GM19463 (cell line): ENCODE results near the gene RBM20.
"Not testable (repeated sequence)": the region's sequence is repeated elsewhere in the genome, so short reads cannot be mapped to it uniquely, and the experiment has no call there.

Source experiments
- ATAC-seq: cut with Tn5 transposase; IDR thresholded peaks from one replicate; pipeline ENCODE4 v1.9.1; 2021; ENCODE audit warnings: mild to moderate bottlenecking, moderate library complexity; ENCODE audit not compliant: unreplicated experiment

The RBM20 gene

GRCh38 chr10:110647136-110647430 is 2.9 kb downstream of the RBM20 start:
- no peak for ATAC-seq

DNA sequence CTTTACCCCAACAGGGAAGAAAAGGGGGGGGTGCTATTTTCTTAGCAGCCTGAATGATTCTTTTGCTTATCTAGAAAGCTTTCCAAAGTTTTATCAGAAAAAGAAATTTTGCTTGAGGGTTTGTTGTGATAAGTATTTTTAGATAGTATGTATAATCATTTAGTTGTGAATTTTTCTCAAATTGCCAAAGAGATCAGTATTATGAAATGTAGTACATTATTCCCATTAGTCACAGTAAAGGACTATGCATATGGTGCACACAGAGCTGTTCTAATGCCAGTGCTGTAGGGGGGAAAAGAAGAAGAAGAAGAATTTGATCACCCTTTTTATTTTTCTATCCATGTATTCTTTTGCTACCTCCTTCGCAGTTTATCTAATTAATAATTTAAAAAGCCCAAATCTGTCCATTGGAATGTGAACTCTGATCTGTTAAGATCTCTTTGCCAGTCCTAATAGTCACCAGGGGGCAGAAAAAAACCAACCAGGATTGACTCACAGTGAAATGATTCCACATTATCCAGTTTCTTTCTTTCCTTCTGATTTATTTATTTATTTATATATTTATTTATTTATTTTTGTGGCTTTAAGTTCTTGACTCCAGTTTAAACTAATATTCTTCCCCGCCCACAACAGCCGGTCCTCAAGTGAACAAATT is 4.7 kb downstream of the RBM20 start:
- no peak for ATAC-seq

DNA sequence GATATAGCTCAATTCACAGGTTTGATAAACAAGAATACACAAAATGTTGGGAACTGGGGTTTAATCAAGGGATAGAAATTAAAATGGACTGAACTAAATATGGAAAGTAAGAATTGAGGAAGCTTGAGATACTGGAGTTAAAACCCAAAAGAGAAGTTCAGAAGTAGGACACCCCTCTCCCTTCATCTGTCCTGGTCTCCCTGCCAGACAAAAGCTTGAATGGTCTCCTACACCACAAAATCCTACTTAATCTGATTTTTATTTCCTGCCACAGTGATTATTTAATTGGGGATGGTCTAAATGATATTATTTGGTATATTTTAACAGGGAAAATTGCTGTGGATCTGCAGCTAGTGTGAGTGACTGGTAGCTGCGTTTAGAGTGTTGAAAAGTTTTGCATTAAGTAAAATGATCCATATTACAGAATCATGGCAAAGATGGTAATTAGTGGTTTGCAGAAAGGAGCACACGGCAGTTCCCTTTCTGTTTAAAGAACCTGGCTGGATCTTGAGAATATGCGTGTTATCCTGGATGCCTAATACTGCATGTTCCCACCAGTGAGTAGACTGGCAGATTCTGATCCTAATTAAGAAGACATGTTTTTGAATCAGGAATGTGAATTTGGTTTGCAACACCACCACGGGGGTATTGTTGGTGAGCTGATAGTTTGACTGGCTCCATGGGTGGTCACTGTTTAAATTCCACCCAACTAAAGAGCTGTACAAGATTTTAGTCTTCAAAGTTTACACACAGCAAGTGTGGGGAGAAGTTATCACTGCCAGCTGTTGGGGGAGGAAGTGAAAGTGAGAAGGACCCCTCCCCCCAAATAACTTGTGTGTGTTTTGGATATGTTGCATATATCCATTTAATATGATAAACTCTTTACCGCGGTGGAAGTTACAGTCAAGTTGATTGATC is 5.5 kb downstream of the RBM20 start:
- no peak for ATAC-seq

DNA sequence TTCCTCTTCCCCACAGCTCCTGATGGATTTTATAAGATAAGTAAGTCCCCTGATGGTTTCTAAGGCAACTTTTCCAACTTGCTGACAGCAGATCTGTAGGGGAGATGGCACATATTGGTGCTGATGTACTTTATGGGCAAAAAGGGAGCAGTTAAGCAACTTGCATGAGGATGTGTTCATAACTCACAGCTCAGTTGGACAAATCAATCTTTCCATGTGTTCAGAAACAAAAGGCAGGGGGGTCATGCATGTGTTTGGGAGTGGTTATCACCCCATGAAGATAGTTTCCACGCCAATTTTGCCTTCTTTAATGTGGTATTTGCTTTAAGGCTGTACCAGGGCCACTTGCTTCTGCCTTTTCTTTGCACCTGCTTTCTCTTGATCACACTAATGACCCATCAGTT is 6.1 kb downstream of the RBM20 start:
- no peak for ATAC-seq

GRCh38 chr10:110651044-110651958 is 7.2 kb downstream of the RBM20 start:
- ATAC-seq: peak; percentile 85

- no peak for ATAC-seq
Observed at GRCh38 chr10:110652475-110653118, 8.5 kb downstream of the RBM20 start.

GRCh38 chr10:110655320-110655719 is 11.2 kb downstream of the RBM20 start:
- no peak for ATAC-seq

DNA sequence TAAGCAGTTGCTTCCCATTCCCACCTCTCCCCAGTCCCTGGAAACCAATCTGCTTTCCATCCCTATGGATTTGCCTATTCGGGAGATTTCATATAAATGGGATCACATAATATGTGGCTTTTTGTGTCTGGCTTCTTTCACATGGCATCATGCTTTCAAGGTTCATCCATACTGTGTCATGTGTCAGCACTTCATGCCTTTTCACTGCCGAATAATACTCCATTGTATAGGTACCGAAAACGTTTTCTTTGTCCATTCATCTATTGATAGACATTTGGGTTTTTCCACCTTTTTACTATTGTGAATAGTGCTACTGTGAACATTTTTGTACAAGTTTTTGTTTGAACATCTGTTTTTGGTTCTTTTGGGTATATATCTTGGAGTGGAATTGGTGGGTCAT is 12.5 kb downstream of the RBM20 start:
- ATAC-seq: no peak

DNA sequence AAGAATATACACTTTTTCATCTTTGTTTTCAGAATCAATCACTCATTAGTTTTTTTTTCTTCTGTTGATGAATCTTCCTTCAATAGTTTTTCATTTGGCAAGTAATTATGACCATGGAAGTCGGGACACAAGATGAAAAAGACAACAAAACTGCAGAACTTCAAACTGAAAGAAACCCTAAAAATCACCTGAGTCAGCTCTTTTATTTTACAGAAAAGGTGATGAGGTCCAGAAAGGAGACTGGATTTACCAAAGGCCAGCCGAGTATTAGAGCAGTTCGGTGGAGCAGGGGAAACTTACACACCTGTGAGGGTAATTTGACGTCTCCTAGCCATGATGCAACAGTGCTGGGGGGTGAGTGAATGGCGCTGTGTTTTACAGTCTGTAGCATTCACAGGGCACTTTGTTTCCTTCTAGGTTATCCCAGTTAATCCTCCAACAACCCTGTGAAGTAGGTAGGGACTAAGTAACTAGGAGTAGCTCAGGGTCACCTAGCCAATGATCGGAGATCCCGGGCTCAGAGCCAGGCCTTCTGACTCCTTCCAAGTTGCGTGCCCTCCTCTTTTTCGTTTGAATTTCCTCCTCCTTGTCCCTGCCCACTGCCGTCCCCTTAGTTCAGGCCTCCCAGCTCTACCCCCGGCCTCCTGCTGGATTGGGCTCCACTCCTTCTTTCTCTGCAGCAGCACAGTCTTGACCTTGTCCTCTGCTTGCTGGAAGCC is 14.0 kb downstream of the RBM20 start:
- no peak for ATAC-seq

GRCh38 chr10:110659558-110659957 is 15.4 kb downstream of the RBM20 start:
- ATAC-seq: no peak

DNA sequence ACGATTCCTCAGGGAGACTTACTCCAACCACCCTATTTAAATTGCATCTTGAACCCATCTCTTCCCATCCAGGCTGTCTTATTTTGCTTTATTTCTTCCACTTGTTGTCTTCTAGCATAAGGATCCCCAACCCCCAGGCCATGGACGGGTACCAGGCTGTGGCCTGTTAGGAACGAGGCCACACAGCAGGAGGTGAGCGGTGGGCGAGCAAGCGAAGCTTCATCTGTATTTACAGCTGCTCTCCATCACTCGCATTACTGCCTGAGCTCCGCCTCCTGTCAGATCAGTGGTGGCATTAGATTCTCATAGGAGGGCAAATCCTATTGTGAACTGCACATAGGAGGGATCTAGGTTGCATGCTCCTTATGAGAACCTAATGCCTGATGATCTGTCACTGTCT is 16.2 kb downstream of the RBM20 start:
- ATAC-seq: not testable (repeated sequence)

DNA sequence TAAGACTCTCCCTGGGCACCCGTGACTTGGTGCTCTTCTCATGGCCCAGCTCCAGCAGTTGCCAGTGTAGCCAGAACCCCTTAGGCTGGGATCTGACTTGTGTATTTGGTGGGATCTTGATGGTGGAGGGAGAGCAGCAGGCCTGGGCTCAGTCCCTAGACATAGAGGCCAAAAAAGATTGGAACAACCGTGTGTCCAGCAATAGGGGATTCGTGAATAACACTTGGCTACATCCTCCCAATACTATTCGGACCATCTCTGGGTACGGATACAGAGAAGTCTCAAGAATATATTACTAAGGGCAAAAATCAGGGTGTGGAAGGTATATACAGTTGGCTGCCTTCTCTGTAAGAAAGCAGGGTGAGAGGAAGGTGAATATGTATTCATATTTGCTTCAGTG is 17.2 kb downstream of the RBM20 start:
- no peak for ATAC-seq

GRCh38 chr10:110664483-110665420 is 20.6 kb downstream of the RBM20 start:
- no peak for ATAC-seq

DNA sequence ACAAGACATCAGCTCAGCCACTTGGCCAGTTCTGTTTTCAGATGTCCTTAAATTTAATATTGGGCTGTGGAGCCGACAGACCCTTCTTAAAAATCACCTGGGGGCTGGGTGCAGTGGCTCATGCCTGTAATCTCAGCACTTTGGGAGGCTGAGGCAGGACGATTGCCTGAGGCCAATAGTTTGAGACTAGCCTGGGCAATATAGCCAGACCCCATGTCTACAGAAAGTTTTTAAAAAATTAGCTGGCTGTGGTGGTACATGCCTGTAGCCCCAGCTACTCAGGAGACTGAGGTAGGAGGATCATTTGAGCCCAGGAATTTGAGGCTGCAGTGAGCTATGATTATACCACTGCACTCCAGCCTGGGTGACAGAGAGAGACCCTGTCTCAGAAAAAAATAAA is 22.1 kb downstream of the RBM20 start:
- not testable (repeated sequence) for ATAC-seq

- no peak for ATAC-seq
Observed at GRCh38 chr10:110666673-110667072, 22.5 kb downstream of the RBM20 start.

DNA sequence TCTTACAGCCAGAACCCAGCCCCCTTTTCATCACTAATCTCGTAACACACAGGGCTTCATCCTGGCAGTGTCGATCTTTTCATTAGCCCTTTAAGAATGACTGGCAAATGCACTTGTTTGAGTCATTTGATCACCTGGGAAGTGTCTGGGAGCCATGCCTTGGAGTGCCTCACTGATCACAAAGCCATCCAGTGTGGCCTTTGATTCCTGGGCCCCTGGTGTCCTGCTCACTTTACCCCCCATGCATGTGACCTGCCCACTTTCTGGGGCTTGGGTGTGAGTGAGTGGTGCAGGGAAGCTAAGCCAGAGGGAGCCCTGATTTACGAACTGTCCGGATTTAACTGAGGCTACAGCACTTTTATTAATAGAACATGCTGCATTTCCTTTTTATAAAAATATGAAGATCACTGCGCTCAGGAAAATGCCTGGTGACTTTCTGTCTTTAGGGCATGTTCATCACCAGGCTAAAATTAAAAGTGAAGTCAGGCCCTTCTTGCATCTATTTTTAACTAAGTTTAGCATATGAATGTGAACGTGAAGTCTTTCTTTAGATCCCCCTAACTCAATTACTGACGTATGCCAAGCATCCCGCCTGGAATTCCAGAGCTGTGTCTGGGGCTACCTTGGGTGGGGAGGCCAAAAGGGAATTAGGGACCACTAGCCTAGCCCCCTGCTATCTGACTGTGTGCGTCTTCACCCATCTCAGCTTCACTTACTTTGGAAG is 23.6 kb downstream of the RBM20 start:
- no peak for ATAC-seq

- no peak for ATAC-seq
Observed at GRCh38 chr10:110668443-110668842, 24.3 kb downstream of the RBM20 start.

DNA sequence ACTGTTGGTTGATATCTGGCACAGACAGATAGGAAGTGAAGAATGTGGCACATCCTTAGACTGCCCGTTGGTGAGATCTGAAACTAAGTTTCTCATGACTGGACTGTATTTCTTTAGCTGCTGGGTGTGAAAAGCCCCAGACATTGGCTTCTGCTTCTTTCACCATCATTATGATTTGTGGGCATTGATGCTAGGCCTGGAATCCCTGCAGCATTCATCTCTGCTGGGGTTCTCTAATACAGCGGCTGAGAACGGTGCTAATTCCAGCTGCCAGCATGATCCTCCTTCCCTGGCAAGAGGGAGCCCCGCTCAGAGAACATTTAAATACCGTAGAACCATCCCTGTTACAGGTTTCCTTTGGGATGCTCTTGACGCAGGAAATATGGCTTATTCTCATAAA is 26.2 kb downstream of the RBM20 start:
- no peak for ATAC-seq
